ENCODE measurements around the gene CCDC13.
"Not testable (repeated sequence)": the region's sequence is repeated elsewhere in the genome, so short reads cannot be mapped to it uniquely, and the experiment has no call there.

The CCDC13 gene

GRCh38 chr3:42814246-42814645 is 41.2 kb upstream of the CCDC13 start:
- DNase-seq (ENCODE audit: low read depth) = no peak
- H3K4me3 ChIP-seq (ENCODE audit: low read depth, low read length) = no peak overlapping the region
- no peak for TF ChIP-seq CTCF (conservative IDR thresholded peaks at IDR 0.05; ENCODE audit: low read depth, low read length)

- DNase-seq (ENCODE audit: low read depth); H3K4me3 ChIP-seq (ENCODE audit: low read depth, low read length): not testable (repeated sequence)
Observed at GRCh38 chr3:42811118-42811883, 38.2 kb upstream of the CCDC13 start.

GRCh38 chr3:42810706-42811105 is 37.7 kb upstream of the CCDC13 start:
- DNase-seq (ENCODE audit: low read depth); H3K4me3 ChIP-seq (ENCODE audit: low read depth, low read length): not testable (repeated sequence)

- no peak for TF ChIP-seq CTCF (conservative IDR thresholded peaks at IDR 0.05; ENCODE audit: low read depth, low read length)
- no peak for DNase-seq (ENCODE audit: low read depth)
- H3K4me3 ChIP-seq (ENCODE audit: low read depth, low read length) = no peak within 1 kb of the TSS
Observed at GRCh38 chr3:42809202-42809601, 36.1 kb upstream of the CCDC13 start, which contains the start of gene ACKR2. Gene ACKR2, plus strand, starts transcription at chr3:42809445. Its CDS starts 55,058 bp downstream, at chr3:42864503.

- no peak overlapping the region for H3K4me3 ChIP-seq (ENCODE audit: low read depth, low read length)
- no peak for TF ChIP-seq CTCF (conservative IDR thresholded peaks at IDR 0.05; ENCODE audit: low read depth, low read length)
- no peak for DNase-seq (ENCODE audit: low read depth)
Observed at GRCh38 chr3:42807929-42808328, 34.9 kb upstream of the CCDC13 start.

- peak overlapping the region; percentile 87 for H3K4me3 ChIP-seq (ENCODE audit: low read depth, low read length)
- TF ChIP-seq CTCF (conservative IDR thresholded peaks at IDR 0.05; ENCODE audit: low read depth, low read length) = no peak
- DNase-seq (ENCODE audit: low read depth) = peak; percentile 23
Observed at GRCh38 chr3:42805141-42805821, 32.2 kb upstream of the CCDC13 start.

- TF ChIP-seq CTCF (conservative IDR thresholded peaks at IDR 0.05; ENCODE audit: low read depth, low read length) = no peak
- peak; percentile 23 for DNase-seq (ENCODE audit: low read depth)
- peak overlapping the region; percentile 87 for H3K4me3 ChIP-seq (ENCODE audit: low read depth, low read length)
Observed at GRCh38 chr3:42804831-42805132, 31.7 kb upstream of the CCDC13 start.
